Liver (tissue), 3 donors: Measurements from ENCODE around the gene MGAT3.

Experiments used
- RAD21 ChIP-seq, 2 donors: IDR thresholded peaks; 2 replicates each; pipeline ENCODE4 v1.6.1; 2016; ENCODE audit warnings: antibody characterized with exemption in 2 of 2, mild to moderate bottlenecking in 2 of 2
- TF ChIP-seq, protein P1 (sequence below): fragments of 150-350 bp; IDR thresholded peaks from 2 replicates; pipeline ENCODE4 v1.5.1; 2017; ENCODE audit warnings: improper control_type of control experiment, low read depth, low read length; ENCODE audit not compliant: missing input control
- donor health status: healthy.
- donor health status: healthy.

DNA sequence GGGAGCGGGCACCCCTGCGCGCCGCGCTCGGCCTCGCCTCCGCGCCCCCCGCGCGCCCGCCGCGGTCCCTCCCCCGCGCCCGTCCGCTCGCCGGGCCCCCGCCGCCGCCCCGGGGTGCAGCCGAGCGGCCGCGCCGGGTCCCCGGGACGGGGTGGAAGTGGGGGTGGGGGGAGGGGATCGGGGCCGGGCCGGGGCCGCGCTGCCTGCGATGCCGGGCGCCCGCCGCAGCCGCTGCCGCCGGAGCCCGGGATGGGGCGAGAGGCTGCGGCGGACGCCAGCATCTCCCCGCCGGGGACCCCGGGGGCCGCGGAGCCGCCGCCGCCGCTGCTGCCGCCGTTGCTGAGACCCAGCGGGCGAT, 365 bp downstream of the MGAT3 start:
- TF ChIP-seq, protein P1, sequence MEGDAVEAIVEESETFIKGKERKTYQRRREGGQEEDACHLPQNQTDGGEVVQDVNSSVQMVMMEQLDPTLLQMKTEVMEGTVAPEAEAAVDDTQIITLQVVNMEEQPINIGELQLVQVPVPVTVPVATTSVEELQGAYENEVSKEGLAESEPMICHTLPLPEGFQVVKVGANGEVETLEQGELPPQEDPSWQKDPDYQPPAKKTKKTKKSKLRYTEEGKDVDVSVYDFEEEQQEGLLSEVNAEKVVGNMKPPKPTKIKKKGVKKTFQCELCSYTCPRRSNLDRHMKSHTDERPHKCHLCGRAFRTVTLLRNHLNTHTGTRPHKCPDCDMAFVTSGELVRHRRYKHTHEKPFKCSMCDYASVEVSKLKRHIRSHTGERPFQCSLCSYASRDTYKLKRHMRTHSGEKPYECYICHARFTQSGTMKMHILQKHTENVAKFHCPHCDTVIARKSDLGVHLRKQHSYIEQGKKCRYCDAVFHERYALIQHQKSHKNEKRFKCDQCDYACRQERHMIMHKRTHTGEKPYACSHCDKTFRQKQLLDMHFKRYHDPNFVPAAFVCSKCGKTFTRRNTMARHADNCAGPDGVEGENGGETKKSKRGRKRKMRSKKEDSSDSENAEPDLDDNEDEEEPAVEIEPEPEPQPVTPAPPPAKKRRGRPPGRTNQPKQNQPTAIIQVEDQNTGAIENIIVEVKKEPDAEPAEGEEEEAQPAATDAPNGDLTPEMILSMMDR = no peak
- no peak for TF ChIP-seq RAD21 (IDR thresholded peaks at IDR 0.05)
